ENCODE results near the gene SPACA9.

- no peak for TF ChIP-seq CTCF (conservative IDR thresholded peaks at IDR 0.05; ENCODE audit: low read depth, low read length)
- no peak for TF ChIP-seq MAZ (IDR thresholded peaks at IDR 0.05; ENCODE audit: borderline replicate concordance, low read depth, low read length)
- TF ChIP-seq MXI1 (IDR thresholded peaks at IDR 0.05; ENCODE audit: borderline replicate concordance, low read depth, low read length), result no peak
- no peak for TF ChIP-seq POLR2A (IDR thresholded peaks at IDR 0.05; ENCODE audit: low read depth, low read length)
- TF ChIP-seq RAD21 (IDR thresholded peaks at IDR 0.05; ENCODE audit: low read length), result no peak
Measured at GRCh38 chr9:132864691-132865090, 14.0 kb upstream of the SPACA9 start.
